GM12873 (cell line): ENCODE data around the gene RASD1.

Experiments used
- TF ChIP-seq, protein P1 (sequence below): IDR thresholded peaks from 2 replicates; pipeline ENCODE4 v1.5.1; 2012; ENCODE audit warnings: low read depth, mild to moderate bottlenecking, moderate library complexity, low read length, control low read depth; ENCODE audit not compliant: insufficient read depth; ENCODE audit errors: missing control alignments

Gene RASD1

DNA sequence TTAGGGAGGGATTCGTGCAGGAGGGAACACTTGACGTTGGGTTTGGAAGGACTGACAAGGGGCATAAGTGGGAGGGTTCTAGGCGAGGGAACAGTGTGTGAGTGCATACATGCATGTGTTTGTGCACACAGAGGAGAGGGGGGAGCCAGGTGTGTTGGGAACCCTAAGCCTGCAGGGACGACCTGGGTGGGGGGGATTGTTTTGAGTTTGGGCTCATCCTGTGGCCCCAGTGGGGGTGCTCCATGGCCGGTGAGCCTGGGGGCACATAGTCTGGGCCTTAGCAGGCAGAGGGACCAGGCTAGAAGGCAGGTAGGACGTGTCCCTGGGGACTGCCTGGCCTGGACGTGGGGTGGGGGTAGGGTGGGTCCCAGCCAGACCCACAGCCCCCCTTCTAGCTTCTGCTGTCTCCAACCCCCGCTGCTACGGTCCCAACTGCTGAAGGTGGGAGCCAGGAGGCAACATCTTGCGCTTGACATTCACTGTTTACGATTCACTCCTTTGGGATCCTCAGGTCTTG lies 11.9 kb upstream of the RASD1 start:
- TF ChIP-seq, protein P1, sequence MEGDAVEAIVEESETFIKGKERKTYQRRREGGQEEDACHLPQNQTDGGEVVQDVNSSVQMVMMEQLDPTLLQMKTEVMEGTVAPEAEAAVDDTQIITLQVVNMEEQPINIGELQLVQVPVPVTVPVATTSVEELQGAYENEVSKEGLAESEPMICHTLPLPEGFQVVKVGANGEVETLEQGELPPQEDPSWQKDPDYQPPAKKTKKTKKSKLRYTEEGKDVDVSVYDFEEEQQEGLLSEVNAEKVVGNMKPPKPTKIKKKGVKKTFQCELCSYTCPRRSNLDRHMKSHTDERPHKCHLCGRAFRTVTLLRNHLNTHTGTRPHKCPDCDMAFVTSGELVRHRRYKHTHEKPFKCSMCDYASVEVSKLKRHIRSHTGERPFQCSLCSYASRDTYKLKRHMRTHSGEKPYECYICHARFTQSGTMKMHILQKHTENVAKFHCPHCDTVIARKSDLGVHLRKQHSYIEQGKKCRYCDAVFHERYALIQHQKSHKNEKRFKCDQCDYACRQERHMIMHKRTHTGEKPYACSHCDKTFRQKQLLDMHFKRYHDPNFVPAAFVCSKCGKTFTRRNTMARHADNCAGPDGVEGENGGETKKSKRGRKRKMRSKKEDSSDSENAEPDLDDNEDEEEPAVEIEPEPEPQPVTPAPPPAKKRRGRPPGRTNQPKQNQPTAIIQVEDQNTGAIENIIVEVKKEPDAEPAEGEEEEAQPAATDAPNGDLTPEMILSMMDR: no peak

DNA sequence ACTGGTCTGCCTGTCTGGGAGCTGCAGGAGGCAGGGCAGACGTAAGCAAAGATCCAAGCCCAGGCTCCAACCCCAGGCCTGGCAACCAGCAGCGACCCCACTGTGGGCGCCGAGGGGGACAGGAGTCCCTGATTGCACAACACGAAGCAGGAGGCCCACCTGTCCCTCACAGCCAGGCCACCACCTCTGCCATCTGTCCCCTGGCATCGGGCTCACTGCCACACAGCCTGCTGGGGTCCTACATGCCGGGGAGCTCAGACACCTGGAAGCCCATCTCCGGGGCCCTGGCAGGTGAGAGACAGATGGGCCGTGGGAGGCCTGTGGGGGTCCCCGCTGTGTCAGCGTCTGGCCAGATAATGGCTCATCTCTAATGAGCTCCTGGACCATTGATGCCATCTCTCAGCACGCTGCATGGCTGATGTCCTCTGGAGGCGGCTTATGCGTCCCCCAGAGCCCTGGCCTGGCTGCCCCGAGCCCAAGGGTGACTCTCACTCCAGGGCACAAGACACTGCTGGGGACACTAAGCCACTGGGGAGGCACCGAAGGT lies 11.3 kb upstream of the RASD1 start:
- TF ChIP-seq, protein P1: no peak

DNA sequence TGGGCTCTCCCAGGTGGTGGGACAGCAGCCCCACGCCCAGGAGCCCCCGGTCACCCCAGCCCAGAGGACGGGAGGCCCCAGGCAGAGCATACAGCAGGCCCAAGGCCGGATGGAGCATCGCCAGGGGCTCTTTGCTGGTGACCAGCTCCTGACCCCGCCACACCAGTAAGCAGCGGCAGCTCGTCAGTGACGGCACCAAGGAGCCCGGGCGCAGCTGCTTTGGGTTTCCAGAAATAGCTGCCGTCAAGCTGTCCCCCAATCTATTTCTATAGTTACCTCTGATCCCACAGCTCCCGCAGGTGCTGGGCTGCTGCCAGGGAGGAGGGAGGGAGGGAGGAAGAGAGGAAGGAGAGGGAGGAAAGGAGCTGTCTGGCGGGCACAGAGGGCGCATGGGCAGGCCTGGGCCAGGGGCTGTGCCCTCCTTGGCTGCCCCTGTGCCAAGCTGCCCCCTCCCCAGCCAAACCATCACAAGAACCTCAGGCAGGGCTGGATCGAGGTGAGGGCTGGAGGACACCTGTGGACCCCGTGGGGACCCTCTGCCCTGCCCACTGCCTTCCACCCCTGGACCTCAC lies 10.8 kb upstream of the RASD1 start:
- TF ChIP-seq, protein P1: no peak

DNA sequence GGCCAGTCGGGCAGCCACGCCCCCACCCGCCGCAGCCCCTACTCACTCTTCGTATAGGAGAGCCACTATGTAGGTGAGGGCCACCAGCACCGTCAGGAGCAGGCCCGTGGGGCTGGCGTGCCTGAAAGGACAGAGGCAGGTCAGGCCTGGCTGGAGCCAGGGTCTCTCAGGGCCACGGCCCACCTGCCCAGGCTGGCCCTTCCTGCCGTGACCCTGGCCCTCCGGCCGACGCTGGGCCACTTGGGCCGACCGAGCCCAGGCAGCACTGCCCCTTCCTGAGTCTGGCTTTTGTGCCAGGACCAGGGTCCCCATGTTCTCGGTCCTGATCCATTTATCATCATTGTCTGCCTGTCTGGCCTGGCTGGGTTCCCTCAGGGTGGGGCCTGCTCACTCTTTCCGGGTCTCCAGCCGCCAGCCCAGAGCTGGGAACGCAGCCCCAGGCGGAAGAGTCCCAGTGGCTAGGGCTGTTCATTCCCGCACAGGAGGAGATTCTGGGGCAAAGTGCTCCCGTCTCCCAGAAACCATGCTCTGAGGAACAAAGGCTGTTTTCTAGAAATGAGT lies 10.1 kb upstream of the RASD1 start:
- TF ChIP-seq, protein P1: no peak

DNA sequence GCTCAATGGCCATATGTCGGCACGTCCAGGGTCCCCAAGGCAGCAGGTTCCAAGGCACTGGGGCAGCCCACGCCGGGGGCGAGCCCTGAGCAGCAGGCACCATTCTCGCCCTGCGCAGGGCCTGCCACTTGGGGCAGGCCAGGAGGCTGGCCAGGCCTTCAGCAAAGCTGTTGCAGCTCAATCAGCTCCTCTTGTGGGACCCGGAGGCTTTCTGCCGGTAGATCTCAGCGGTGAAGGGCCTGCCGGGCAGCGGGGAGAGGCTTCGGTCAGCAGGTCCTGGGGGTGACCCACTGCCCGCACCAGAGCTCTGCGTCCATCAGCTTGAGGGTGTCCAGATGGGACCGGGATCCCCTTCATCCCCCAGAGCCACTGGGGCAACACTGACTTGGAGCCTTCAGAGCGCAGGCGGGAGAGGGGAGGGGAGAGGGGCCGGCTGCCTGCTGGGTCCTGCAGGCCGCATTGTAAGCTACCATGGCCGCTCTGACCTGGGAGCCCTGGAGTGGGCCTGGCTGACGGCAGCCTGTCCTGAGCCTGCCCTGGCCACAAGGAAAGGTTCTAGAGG lies 9.5 kb upstream of the RASD1 start:
- TF ChIP-seq, protein P1: no peak

DNA sequence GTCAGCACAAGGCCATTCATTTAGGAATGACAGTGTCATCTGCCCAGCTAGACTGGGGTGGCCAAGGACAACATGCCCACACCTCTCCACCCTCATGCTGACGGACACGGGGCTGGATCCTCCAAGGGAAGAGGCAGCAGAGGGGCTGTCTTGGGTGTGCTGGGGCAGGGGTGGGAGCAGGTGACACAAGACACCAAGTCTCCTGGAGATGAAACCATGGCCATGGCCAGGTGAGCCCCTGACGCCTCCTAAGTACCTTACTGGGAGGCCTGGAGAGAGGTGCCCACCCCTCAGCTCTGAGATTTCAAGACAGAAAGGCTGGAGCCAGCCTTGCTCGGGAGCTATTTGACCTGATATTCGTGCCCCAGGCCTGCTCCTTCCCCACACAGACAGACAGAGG lies 9.0 kb upstream of the RASD1 start:
- TF ChIP-seq, protein P1: no peak

DNA sequence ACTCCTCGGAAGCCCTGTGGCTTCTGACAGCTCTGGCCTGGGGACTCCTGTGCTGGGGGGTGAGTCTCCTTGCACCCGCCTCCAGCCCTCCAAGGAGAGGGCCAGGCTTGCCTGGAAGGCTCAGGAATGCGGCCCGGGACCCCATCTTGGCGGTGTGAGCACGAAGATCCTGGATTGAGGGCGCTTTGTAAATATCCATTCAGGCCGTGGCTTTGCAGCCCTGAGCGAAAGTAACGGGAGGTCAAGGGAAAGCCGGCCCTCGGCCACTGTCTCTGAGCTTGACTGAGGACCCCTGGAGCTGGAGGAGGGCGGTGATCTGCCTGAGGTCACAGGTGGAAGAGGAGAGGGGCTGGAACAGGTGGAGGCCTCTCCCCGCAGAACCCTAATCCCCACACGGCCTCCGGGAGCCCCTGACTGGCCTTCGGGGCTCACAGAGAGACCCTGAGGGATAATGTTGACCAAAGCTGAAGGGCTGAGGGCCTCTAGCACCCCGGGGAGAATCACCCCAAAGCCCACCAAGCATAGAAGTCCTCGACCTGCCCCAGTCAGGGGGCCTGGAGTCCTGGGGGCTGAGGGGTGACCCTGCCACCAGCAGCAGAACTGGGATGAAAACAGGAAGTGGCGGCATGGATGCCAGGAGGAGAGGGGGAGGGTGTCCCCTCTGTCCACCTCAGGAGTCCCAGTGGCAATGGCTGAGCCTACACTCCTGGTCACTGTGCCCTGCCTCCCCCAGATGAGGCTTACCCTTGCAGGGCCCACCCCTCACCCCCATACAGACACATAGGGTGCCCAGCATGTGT lies 8.3 kb upstream of the RASD1 start:
- TF ChIP-seq, protein P1: no peak
